GM18511 (cell line): ENCODE results near the gene FTCD.

ENCODE experiments used
- ATAC-seq: cut with Tn5 transposase; IDR thresholded peaks from one replicate; pipeline ENCODE4 v1.9.1; 2021; ENCODE audit warnings: mild to moderate bottlenecking, moderate library complexity; ENCODE audit not compliant: unreplicated experiment

Gene FTCD

DNA sequence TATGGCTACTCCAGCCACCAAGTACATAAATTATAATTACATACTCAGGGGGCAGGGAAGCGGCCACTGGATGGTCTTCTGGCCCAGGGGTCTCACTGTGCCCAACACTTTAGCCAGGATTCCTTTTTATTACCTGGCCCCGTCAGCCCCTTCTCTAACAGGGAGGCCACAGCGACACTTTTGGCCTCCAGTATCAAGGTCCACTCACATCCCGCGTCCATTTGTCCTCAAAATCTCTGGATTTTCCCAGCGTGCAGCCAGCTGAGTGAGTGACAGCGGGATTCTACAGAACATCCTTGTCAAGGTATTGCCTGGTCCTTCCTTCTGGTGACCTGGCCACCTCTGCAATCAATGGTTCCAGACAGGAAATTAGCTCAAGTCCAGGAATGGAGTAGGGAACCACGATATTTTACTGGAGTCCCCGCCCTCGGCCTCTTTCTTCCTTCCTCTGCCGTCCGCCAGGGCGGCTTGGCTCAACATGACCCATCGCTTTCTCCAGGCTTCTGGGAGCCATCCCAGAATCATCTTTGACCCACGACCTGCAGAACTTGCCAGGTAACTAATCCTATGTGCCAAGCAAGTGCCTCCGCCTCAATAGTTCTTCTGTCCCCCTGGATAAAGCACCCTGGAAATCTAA, 60.2 kb downstream of the FTCD start:
- ATAC-seq: no peak

- no peak for ATAC-seq
Measured at GRCh38 chr21:46094401-46095082, 60.8 kb downstream of the FTCD start.

DNA sequence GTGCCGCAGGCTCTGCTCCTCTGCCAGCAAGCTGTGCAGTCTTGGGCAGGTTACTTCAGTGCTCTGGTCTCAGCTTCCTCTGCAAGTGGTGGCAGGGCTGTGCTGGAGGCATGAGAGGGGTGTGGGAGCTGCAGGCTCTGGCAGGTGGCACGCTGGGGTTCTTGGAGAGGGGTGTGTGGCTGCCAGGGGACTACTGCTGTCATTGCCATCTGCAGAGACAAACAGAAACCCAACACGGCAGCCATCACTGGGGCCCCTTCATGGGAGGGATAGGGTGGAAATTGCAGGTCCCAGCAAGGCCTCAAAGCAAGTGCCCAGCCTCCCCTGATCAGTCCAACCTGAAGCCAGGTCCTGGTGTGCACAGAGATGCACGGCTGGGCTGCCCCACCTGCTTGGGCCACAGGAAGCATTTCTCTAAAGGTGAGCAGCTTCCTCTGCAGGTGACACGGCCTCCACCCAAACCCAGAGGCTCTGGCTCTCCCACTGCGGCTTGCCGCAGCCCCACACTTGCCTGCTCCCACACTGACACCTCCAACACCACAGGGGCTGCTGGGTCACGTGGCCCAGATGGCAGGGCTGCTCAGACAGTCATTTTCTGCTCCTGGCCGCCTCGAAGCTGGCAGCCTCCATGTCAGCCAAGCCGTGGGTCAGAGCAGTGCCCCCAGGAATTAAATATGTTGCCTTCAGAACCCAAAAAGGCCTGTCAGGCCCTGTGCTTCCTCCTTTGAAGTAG, 61.5 kb downstream of the FTCD start:
- ATAC-seq: no peak

- no peak for ATAC-seq
Measured at GRCh38 chr21:46092811-46093667, 62.3 kb downstream of the FTCD start.

- no peak for ATAC-seq
Measured at GRCh38 chr21:46092026-46092764, 63.2 kb downstream of the FTCD start.

DNA sequence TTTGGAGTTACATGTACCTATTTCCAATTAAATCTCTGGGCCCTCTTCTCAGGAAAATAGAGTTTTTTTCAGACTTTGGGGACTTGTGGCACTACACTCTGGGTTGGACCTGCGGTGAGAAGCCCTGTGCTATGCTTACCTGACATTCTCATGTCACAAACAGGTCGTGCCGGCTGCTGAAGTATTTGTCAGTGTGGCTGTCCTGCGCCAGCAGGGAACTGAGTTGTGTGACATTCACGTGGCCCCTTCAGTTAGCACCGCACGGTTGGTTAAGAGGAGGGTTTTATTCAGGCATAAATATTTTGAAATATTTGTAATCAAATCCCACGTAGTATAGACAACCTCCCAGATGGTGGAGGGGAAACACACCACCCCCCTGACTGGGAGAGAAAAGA, 63.8 kb downstream of the FTCD start:
- ATAC-seq: no peak

DNA sequence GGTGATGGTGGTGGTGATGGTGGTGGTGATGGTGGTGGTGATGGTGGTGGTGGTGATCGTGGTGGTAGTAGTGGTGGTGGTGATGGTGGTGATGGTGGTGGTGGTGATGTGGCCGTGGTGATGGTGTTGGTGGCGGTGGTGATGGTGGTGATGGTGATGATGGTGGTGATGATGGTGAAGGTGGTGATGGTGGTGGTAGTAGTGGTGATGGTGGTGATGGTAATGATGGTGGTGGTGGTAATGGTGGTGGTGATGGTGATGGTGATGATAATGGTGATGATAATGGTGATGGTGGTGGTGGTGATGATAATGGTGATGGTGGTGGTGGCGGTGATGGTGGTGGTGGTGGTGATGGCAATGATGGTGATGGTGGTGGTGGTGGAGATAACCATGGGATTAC, 64.3 kb downstream of the FTCD start:
- ATAC-seq: no peak

- ATAC-seq: no peak
Measured at GRCh38 chr21:46089285-46089684, 66.1 kb downstream of the FTCD start.

DNA sequence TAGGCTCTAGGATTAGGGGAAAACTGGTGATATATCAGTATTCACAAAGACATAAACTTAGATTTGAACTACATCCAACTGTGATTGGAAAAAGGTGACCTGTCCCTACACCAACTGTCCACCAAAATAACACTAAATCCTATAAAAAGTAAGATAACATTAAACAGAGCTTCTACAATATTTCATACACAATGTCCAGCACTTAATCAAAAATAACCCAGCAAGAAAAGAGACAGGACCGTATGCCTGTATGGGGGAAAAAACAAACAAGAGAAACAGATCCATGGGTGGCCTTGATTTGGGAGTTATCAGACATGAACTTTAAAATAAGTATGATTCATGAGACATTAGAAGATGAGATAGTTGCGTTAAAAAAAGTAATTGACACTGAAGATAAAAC, 67.2 kb downstream of the FTCD start:
- ATAC-seq: no peak

- no peak for ATAC-seq
Measured at GRCh38 chr21:46087641-46088040, 67.7 kb downstream of the FTCD start.
